IMR-90 (cell line): Measurements from ENCODE around the gene OPN5. TPM values are rescaled to one million over a fixed set of nuclear protein-coding genes. Genes with fewer than 3 reads are reported as not detected.

Source experiments
- ATAC-seq: fragments of 200-7000 bp; cut with Tn5 transposase; 2 replicates; pipeline ENCODE4 v1.9.1; 2020; ENCODE audit warnings: low read depth, mild to moderate bottlenecking, moderate library complexity
- BruUV-seq: library from RNA; stranded (reverse); fragments of 400-500 nt; replicated peaks from 2 replicates; lab custom pipeline; 2021; lab: Mats Ljungman, UMichigan
- CTCF ChIA-PET: fragments of 300-600 bp; formaldehyde crosslinking; extraction: SDS; loops from one replicate; lab custom pipeline; 2021; ENCODE audit warnings: antibody characterized with exemption; lab: Yijun Ruan, JAX
- POLR2A ChIA-PET: fragments of 300-600 bp; sonication (Branson Sonifier 250); formaldehyde crosslinking; loops from one replicate; lab custom pipeline; 2022; ENCODE audit warnings: antibody characterized with exemption; ENCODE audit not compliant: unreplicated experiment; lab: Charles Lee
- DNase-seq: peaks from one replicate; pipeline ENCODE4 v3.0.0; 2013
- H2AFZ ChIP-seq: replicated peaks from 2 replicates; pipeline ENCODE3; 2013; ENCODE audit warnings: low read length, mild to moderate bottlenecking; ENCODE audit not compliant: poor library complexity
- H2AK5ac ChIP-seq: 2 replicates; pipeline ENCODE4 v1.6.1; 2013; ENCODE audit warnings: low read depth, low read length, inconsistent platforms
- H2AK9ac ChIP-seq: replicated peaks from 2 replicates; pipeline ENCODE3; 2013; ENCODE audit warnings: mild to moderate bottlenecking, low read depth, low read length, moderate library complexity; ENCODE audit not compliant: poor library complexity
- H2BK120ac ChIP-seq: 2 replicates; pipeline ENCODE4 v1.6.1; 2013; ENCODE audit warnings: low read depth, low read length, inconsistent platforms
- H2BK15ac ChIP-seq: 3 replicates; pipeline ENCODE4 v1.6.1; 2013; ENCODE audit warnings: low read depth, low read length, inconsistent platforms
- H2BK20ac ChIP-seq: 2 replicates; pipeline ENCODE4 v1.6.1; 2013; ENCODE audit warnings: low read depth, mild to moderate bottlenecking, inconsistent platforms, low read length, moderate library complexity
- H2BK5ac ChIP-seq: 2 replicates; pipeline ENCODE4 v1.6.1; 2013; ENCODE audit warnings: mild to moderate bottlenecking, low read depth, low read length, inconsistent platforms; ENCODE audit not compliant: poor library complexity, severe bottlenecking
- H3K14ac ChIP-seq: replicated peaks from 2 replicates; pipeline ENCODE4 v1.6.1; 2013; ENCODE audit warnings: low read depth, low read length, inconsistent platforms
- H3K18ac ChIP-seq: 2 replicates; pipeline ENCODE4 v1.6.1; 2013; ENCODE audit warnings: low read depth, low read length, control low read depth
- H3K23ac ChIP-seq: 2 replicates; pipeline ENCODE4 v1.6.1; 2013; ENCODE audit warnings: low read depth, low read length, inconsistent platforms
- H3K27ac ChIP-seq: 2 replicates; pipeline ENCODE4 v1.5.1; 2013; ENCODE audit warnings: mild to moderate bottlenecking, control low read depth, low read length; ENCODE audit not compliant: insufficient read depth
- H3K27me3 ChIP-seq: 2 replicates; pipeline ENCODE4 v1.6.1; 2013; ENCODE audit warnings: low read length; ENCODE audit not compliant: control insufficient read depth, insufficient read depth
- H3K36me3 ChIP-seq: 2 replicates; pipeline ENCODE4 v1.6.1; 2013; ENCODE audit warnings: low read length, mixed read lengths; ENCODE audit not compliant: control insufficient read depth, insufficient read depth
- H3K4ac ChIP-seq: 2 replicates; pipeline ENCODE4 v1.6.1; 2013; ENCODE audit warnings: low read depth, low read length, inconsistent platforms
- H3K4me1 ChIP-seq: 2 replicates; pipeline ENCODE4 v1.6.1; 2013; ENCODE audit warnings: low read length, mixed read lengths; ENCODE audit not compliant: control insufficient read depth, insufficient read depth
- H3K4me2 ChIP-seq: 2 replicates; pipeline ENCODE4 v1.6.1; 2013; ENCODE audit warnings: low read depth, mild to moderate bottlenecking, control low read depth, low read length, moderate library complexity
- H3K4me3 ChIP-seq: 2 replicates; pipeline ENCODE4 v1.5.1; 2013; ENCODE audit warnings: low read depth, mild to moderate bottlenecking, control low read depth, low read length, moderate library complexity; ENCODE audit not compliant: insufficient read depth
- H3K56ac ChIP-seq: 2 replicates; pipeline ENCODE4 v1.6.1; 2013; ENCODE audit warnings: low read length, inconsistent platforms; ENCODE audit not compliant: insufficient read depth; ENCODE audit errors: extremely low read depth
- H3K79me1 ChIP-seq, 2 experiments: 2 replicates each; pipeline ENCODE4 v1.6.1; 2013; ENCODE audit warnings: low read length in 2 of 2, inconsistent platforms in 1 of 2, low read depth in 1 of 2
- H3K9ac ChIP-seq: 2 replicates; pipeline ENCODE4 v1.6.1; 2013; ENCODE audit warnings: low read depth, low read length, control low read depth
- H3K9me1 ChIP-seq: 2 replicates; pipeline ENCODE4 v1.6.1; 2013; ENCODE audit warnings: low read length, inconsistent platforms; ENCODE audit not compliant: insufficient read depth
- H3K9me3 ChIP-seq: 2 replicates; pipeline ENCODE4 v1.6.1; 2013; ENCODE audit warnings: low read length; ENCODE audit not compliant: control insufficient read depth, insufficient read depth
- H4K20me1 ChIP-seq: 2 replicates; pipeline ENCODE4 v1.6.1; 2013; ENCODE audit warnings: low read length, inconsistent platforms; ENCODE audit not compliant: insufficient read depth
- H4K5ac ChIP-seq: 2 replicates; pipeline ENCODE4 v1.6.1; 2013; ENCODE audit warnings: mild to moderate bottlenecking, low read depth, low read length, control low read depth
- H4K8ac ChIP-seq, 2 experiments: 2 replicates each; pipeline ENCODE4 v1.6.1; 2013; ENCODE audit warnings: low read depth in 2 of 2, low read length in 2 of 2, control low read depth in 1 of 2, inconsistent platforms in 1 of 2
- H4K91ac ChIP-seq: 2 replicates; pipeline ENCODE4 v1.6.1; 2013; ENCODE audit warnings: low read depth, low read length, inconsistent platforms; ENCODE audit not compliant: insufficient read depth
- CEBPB ChIP-seq: IDR thresholded peaks from 2 replicates; pipeline ENCODE4 v1.6.1; 2012; ENCODE audit warnings: low read depth, low read length, improper control_type of control experiment
- CHD1 ChIP-seq: IDR thresholded peaks from 2 replicates; pipeline ENCODE4 v1.6.1; 2012; ENCODE audit warnings: low read depth, low read length, improper control_type of control experiment
- CTCF ChIP-seq: conservative IDR thresholded peaks from 2 replicates; pipeline ENCODE4 v1.5.1; 2012; ENCODE audit warnings: mild to moderate bottlenecking, low read depth, low read length, improper control_type of control experiment
- FOS ChIP-seq: fragments of 150-350 bp; IDR thresholded peaks from 2 replicates; pipeline ENCODE4 v1.6.1; 2016; ENCODE audit warnings: low read depth, low read length
- MAFK ChIP-seq: IDR thresholded peaks from 2 replicates; pipeline ENCODE4 v1.6.1; 2012; ENCODE audit warnings: low read depth, low read length, improper control_type of control experiment
- MAZ ChIP-seq: IDR thresholded peaks from 2 replicates; pipeline ENCODE4 v1.6.1; 2012; ENCODE audit warnings: low read depth, mild to moderate bottlenecking, low read length, improper control_type of control experiment, moderate library complexity, borderline replicate concordance
- MXI1 ChIP-seq: IDR thresholded peaks from 2 replicates; pipeline ENCODE4 v1.6.1; 2012; ENCODE audit warnings: low read depth, mild to moderate bottlenecking, low read length, moderate library complexity, borderline replicate concordance
- NFE2L2 ChIP-seq: fragments of 150-350 bp; IDR thresholded peaks from 2 replicates; pipeline ENCODE4 v1.6.1; 2016; ENCODE audit warnings: low read depth, mild to moderate bottlenecking, low read length
- POLR2A ChIP-seq: IDR thresholded peaks from 2 replicates; pipeline ENCODE4 v1.6.1; 2012; ENCODE audit warnings: mild to moderate bottlenecking, low read depth, low read length
- RAD21 ChIP-seq: IDR thresholded peaks from 2 replicates; pipeline ENCODE4 v1.6.1; 2012; ENCODE audit warnings: low read length, improper control_type of control experiment
- RFX5 ChIP-seq: IDR thresholded peaks from 2 replicates; pipeline ENCODE4 v1.8.0; 2012; ENCODE audit warnings: low read depth, mild to moderate bottlenecking, low read length, moderate library complexity
- SMC3 ChIP-seq: fragments of 150-350 bp; IDR thresholded peaks from 2 replicates; pipeline ENCODE4 v1.6.1; 2016; ENCODE audit warnings: low read depth, mild to moderate bottlenecking, antibody characterized with exemption, low read length, moderate library complexity
- WGBS, 2 experiments: methylation state at CpG; one replicate each; pipeline versions ENCODE4 v1.1.5 to v1.1.7; 2013; ENCODE audit warnings: missing lambda C conversion rate in 2 of 2; ENCODE audit not compliant: insufficient read length in 1 of 2; ENCODE audit errors: extremely low coverage in 2 of 2; 5-methylcytosine and 5-hydroxymethylcytosine counted together
- dilution Hi-C: fragments of 300-500 bp; cut with HindIII; formaldehyde crosslinking; loops from one replicate; pipeline ENCODE4 v1.14.3; 2018; ENCODE audit warnings: low sequenced_read_pairs; ENCODE audit not compliant: unreplicated experiment
- in situ Hi-C: fragments of 300-500 bp; cut with MboI; formaldehyde crosslinking; loops from 3 replicates; pipeline ENCODE4 v1.14.3; 2019; ENCODE audit warnings: low sequenced_read_pairs, inconsistent platforms, mixed read lengths
- intact Hi-C: fragments of 100-400 bp; cut with micrococcal nuclease; formaldehyde crosslinking; loops from 2 replicates; pipeline ENCODE4 v1.10.0; 2022
- polyA plus RNA-seq, 3 experiments: library from polyadenylated mRNA; depleted of rRNA; stranded (reverse); fragments of >200 nt; gene quantifications; 2 replicates each; pipeline ENCODE4 v1.2.3, GENCODE V29; 2012; ENCODE audit warnings: low replicate concordance in 1 of 3
- total RNA-seq: library from RNA; depleted of rRNA; stranded (reverse); fragments of >200 nt; gene quantifications from 2 replicates; pipeline ENCODE4 v1.2.3, GENCODE V29; 2012
- TF ChIP-seq, protein P1 (sequence below): fragments of 150-350 bp; IDR thresholded peaks from 2 replicates; pipeline ENCODE4 v1.6.1; 2017; ENCODE audit warnings: mild to moderate bottlenecking, antibody characterized with exemption, low read length, low read depth
- TF ChIP-seq, protein P2 (sequence below): fragments of 150-350 bp; IDR thresholded peaks from 2 replicates; pipeline ENCODE4 v1.6.1; 2016; ENCODE audit warnings: low read depth, mild to moderate bottlenecking, low read length, moderate library complexity, borderline replicate concordance

The OPN5 gene
- total and polyA plus RNA-seq, 2 of the 4 experiments (the other 2 are of a cell fraction): not detected

DNA sequence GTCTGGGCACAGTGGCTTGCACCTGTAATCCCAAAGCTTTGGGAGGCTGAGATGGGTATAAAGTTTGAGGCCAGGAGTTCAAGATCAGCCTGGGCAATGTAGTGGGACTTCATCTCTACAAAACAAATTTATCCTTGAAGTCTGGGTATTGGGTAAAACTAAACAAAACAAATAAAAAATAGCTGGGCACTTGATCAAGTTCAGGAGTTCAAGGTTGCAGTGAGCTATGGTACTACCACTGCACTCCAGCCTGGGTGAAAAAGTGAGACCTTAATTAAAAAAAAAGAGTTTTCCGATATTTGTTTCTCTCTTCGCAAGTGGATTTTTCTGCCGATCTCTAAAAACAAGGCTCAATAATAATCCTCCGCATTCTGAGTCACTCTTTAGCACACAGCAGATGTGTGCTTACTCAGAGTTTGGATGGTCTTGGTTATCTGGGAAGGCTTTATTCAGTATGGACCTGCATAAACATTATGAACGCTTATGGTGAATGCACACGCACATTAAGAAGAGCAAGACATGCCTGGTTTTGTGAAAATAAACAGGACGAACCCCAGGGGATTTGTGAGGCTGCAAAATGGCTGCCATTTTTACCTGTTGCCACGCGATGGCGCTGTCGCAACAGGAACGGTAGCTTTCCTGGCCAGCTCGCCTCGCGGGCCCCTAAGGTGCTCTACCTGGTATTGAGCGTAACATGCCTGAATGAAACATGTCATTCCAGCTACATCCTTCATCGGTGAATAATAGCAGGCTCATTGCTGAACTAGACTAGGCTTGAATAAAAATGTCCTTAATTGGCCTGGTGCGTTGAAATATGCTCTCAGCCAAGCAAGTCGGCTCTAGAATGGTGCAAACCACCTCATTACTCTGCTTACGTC is 6.0 kb downstream of the OPN5 start:
- ATAC-seq (peak; percentile 84), DNase-seq (peak; percentile 51)
- Histone ChIP-seq H3K9me1 (no peaks in the 10 kb centered on the region), H3K56ac (no peak overlapping the region), H2BK5ac (no peak overlapping the region), H3K4me2 (peak overlapping the region; percentile 79), H3K27ac (no peak overlapping the region), H4K8ac (no peak overlapping the region), H3K9me3 (no peaks in the 10 kb centered on the region), H3K4ac (no peak overlapping the region), H3K27me3 (peaks cover 6% of the 10 kb centered on the region; the same call in 1 of the 2 replicates), H2AK5ac (no peak overlapping the region), H2BK20ac (no peak overlapping the region), H2BK15ac (no peak overlapping the region), H2AK9ac (peak overlapping the region; percentile 4), H3K23ac (no peak overlapping the region), H3K36me3 (no peaks in the 10 kb centered on the region), H2AFZ (peak overlapping the region; percentile 2), H3K4me1 (no peaks in the 10 kb centered on the region; the same call in 1 of the 2 replicates), H4K5ac (no peak overlapping the region), H3K18ac (no peak overlapping the region), H2BK120ac (no peak overlapping the region), H3K14ac (no peak overlapping the region), H3K79me1 (no peaks in the 10 kb centered on the region), H3K4me3 (no peak overlapping the region), H4K20me1 (no peaks in the 10 kb centered on the region), H4K91ac (no peak overlapping the region), H3K9ac (no peak overlapping the region)
- WGBS, 2 experiments: 5% methylated on average over 4 of the region's 20 CpGs; no CpG with 5 or more reads in 1 of the 2 experiments
- intact Hi-C loops (loop anchor here (1.0 to 5.0 kb wide), 4 partner anchors 689 to 1819 kb away; no protein-coding TSS in a partner anchor), dilution Hi-C loops (no loop called here), in situ Hi-C loops (loop anchor here (10.0 to 25.0 kb wide), 2 partner anchors 674 to 977 kb away; no protein-coding TSS in a partner anchor)
- POLR2A ChIA-PET: no interaction called here
- CTCF ChIA-PET: interaction anchor here (0.6 to 2.1 kb wide), 8 partner anchors 9 to 1640 kb away, joined by 3 to 21 read pairs (median 4); no protein-coding TSS in a partner anchor
- no TSS peak for BruUV-seq
- TF ChIP-seq POLR2A (no peak), MAZ (no peak), CEBPB (no peak), CTCF (peak; percentile 85), MAFK (no peak), RAD21 (peak; percentile 92), RFX5 (no peak), NFE2L2 (no peak), SMC3 (peak; percentile 77), FOS (no peak), MXI1 (no peak), CHD1 (no peak)
- TF ChIP-seq, protein P1, sequence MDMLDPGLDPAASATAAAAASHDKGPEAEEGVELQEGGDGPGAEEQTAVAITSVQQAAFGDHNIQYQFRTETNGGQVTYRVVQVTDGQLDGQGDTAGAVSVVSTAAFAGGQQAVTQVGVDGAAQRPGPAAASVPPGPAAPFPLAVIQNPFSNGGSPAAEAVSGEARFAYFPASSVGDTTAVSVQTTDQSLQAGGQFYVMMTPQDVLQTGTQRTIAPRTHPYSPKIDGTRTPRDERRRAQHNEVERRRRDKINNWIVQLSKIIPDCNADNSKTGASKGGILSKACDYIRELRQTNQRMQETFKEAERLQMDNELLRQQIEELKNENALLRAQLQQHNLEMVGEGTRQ: no peak
- TF ChIP-seq, protein P2, sequence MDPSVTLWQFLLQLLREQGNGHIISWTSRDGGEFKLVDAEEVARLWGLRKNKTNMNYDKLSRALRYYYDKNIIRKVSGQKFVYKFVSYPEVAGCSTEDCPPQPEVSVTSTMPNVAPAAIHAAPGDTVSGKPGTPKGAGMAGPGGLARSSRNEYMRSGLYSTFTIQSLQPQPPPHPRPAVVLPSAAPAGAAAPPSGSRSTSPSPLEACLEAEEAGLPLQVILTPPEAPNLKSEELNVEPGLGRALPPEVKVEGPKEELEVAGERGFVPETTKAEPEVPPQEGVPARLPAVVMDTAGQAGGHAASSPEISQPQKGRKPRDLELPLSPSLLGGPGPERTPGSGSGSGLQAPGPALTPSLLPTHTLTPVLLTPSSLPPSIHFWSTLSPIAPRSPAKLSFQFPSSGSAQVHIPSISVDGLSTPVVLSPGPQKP: no peak
